GM12892 (cell line): ENCODE data around the gene CCDC192.

Source experiments
- POLR2A ChIP-seq: IDR thresholded peaks from 2 replicates; pipeline ENCODE4 v1.6.1; 2011; ENCODE audit warnings: low read depth, low read length, control low read depth
- POLR2AphosphoS5 ChIP-seq: IDR thresholded peaks from 2 replicates; pipeline ENCODE4 v1.6.1; 2011; ENCODE audit warnings: low read depth, low read length, control low read depth
- TAF1 ChIP-seq: IDR thresholded peaks from 2 replicates; pipeline ENCODE4 v1.6.1; 2011; ENCODE audit warnings: low read depth, mild to moderate bottlenecking, control low read depth, low read length, borderline replicate concordance

DNA sequence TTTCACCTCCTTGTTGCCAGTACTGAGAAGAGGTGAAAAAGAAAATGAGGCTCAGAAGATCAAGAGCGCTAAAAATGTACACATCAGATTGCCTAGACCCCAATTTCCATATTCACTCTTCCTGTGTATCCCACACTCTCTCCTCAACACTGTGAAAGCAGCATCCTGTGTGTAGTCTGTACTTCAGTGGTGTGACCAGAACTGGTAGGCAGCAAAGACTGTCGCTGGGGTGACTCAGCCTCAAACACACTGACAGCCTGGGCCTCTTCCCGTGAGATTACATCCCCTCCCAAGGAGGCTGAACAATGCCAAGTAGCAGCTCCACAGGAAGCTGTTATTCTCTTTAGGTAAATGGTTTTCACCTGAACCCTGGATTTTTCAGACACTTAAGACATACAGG is 135.5 kb downstream of the CCDC192 start:
- TF ChIP-seq POLR2A (no peak), POLR2AphosphoS5 (no peak), TAF1 (no peak)
